HG03378 (cell line): ENCODE measurements around the gene ETV5.

Experiments used
- ATAC-seq: cut with Tn5 transposase; IDR thresholded peaks from one replicate; pipeline ENCODE4 v1.9.1; 2021; ENCODE audit warnings: mild to moderate bottlenecking, moderate library complexity; ENCODE audit not compliant: unreplicated experiment

Gene ETV5

DNA sequence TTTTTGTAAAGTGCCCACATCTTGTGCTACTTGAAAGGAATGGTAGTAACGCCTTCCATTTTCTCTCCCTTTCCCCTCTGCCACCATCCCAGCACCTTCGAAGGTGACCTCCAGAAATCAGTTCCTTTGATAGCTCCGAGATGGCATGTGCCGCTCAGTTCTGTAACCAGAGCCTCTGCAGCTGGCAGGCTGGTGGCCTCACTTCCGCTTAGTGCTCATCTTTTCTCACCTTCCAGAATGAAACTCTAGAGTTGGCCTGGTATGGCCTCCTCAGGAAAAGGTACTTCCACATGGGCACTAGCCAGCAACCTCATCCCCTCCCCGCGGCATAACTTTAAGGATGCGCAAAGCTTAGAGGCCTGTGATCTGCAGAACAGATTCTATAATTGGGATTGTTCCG, 38.8 kb downstream of the ETV5 start:
- ATAC-seq: no peak

DNA sequence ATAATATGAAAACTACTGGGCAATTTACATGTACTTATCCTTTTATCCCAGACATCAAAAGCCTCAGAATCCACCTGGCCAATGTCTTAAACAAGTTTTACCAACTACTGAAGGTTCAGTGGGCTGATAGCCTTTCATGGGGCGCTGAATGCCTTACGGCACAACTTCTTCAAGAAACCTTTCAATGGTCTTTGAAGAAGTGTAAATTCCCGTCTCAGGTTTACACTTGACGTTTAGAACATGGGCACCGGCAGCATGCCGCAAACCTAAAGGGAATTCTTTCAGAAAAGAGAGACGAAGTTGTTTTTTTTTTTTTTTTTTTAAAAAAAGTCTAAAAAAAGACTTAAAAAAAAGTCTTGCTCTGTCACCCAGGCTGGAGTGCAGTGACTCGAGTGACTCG, 39.7 kb downstream of the ETV5 start:
- no peak for ATAC-seq

DNA sequence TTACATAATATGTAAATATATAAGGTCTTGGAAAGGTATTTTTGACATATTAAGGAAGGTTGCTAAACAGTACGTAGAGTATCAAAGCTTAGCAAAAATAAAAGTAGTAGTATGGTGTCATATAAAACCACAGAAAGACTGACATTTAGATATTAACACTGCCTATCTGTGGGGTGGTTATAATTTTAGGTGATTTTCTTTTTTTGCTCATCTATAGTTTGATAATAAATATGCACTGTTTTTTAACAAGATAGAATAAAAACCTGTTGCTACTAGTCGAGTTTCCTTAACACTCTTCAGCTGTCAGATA, 40.7 kb downstream of the ETV5 start:
- peak; percentile 18 for ATAC-seq

DNA sequence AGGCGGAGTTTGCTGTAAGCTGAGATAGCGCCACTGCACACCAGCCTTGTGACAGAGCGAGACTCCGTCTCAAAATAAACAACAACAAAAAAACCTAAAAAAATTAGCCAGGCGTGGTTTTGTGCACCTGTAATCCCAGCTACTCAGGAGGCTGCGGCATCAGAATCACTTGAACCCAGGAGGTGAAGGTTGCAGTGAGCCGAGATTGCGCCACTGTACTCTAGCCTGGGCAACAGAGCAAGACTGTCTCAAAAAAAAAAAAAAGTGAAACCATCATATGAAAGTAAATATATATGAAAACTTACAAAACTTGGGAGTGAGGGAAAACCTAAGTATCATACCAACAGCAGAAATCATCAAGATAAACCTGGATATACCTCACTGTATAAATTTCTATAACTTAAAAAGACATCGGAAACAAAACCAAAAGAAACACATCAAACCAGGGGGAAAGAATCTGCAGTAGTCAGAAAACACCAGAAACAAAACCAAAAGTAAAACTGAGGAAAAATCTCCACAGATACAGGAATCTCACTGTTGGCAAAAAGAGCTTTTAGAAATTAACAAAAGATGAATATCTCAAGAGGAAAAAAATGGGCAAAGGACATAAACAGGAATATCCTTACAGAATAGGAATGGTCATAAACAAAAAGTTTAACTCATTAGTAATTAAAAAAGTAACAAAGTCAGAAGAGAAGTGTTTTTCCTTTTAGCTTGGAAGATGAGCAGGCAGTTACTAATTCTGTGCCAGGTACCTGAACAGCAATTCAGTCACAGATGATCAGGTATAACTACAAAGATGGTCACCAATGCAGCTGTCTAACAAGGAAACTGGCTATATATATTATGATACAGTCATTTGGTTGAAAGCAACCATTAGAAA, 41.3 kb downstream of the ETV5 start:
- peak; percentile 49 for ATAC-seq

DNA sequence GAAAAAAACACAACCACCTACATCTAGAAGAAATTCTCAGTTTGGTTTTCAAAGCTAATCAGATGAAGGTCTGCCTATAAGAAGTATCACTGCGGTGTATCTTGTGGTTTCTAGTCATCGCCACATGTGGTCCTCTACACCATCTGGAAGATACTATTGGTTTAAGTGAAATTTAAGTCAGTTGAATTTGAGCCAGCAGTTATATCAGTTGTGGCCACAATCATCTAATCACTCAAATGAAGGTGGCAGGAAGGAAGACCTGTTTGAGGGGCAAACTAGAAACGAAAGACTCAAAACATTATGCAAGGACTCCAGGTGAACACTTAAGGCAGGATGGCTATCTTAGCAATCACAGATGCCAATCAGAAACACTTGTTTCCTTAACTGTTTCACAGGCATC, 48.7 kb downstream of the ETV5 start:
- no peak for ATAC-seq

DNA sequence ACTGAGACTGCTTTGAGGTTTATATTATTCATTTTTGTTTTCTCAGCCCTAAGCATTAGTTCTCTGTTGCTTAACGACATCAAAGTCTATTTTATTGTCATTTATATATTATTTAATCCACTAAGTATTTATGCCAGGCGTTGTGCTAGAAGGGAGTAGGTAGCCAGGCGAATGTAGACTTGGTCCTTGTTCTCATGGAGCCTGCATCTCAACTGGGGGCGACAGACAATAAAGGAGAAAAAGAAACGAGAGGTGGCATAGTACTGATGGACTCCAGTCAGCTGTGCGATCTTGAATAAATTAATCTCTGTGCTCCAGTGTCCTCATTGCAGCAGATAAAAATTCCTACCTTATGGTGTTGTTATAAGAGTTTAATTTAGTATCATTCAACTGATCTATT, 49.7 kb downstream of the ETV5 start:
- ATAC-seq: no peak

DNA sequence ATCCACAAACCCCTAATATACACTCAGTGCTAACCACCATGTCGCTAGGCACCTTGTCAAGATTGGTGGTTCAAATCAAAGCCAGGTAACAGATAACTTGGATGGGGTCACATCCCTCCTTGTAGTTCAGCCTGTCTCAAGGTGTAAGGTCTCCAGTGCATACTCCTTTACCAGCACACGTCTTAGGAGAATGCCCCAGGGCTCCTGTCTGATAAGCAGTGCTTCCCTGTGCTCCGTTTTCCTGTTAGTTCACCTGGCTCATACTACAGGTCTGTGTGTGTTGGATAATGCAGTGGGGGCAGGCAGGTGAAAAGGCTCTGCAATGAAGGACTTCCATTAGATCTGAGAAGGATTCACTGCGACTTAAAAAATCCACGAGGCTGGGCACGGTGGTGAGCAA, 50.7 kb downstream of the ETV5 start:
- no peak for ATAC-seq

DNA sequence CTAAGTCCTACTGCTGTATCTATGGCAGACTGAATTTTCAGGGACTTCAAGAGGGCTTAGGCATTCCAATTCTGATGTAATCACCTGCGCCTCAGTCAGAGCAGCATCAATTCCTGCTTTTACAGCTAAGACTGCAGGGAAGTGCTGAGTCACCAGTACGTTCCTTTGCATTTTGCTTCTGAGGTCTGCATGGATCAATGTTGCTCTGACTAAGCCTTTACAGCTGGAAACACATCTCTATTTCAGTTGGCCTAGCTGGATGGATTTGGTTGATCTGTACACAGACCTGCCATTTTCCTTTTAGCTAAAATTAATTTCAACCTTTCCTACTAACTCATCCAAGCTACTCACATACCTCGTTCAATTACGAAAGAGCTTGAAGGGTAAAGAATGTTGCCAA, 51.3 kb downstream of the ETV5 start:
- no peak for ATAC-seq

DNA sequence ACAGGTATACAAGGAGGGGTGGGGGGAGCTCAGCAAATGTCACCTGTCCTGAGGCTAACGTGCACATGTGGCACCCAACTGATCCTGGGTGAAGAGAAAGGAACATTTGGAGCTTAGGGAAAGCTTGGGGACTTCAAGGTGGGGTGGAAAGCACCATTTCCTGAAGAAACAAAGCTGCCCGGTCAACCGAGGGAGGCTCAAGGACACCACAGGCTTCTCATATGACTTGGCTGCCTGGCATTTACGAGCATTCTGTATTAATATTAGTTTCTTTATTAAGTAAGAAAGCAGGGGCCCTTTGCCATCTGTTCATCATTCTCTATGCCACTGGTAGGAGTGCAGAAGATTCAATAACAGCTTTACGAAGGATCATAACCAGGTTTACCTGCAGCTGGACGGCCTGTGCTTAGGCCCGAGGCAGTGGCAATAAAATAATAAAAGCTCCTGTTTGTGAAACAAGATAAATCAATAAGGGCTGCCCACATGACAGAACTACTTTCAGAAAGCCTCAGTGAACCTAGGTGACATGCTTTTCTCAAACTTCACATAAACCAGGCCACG, 54.0 kb downstream of the ETV5 start:
- ATAC-seq: no peak

DNA sequence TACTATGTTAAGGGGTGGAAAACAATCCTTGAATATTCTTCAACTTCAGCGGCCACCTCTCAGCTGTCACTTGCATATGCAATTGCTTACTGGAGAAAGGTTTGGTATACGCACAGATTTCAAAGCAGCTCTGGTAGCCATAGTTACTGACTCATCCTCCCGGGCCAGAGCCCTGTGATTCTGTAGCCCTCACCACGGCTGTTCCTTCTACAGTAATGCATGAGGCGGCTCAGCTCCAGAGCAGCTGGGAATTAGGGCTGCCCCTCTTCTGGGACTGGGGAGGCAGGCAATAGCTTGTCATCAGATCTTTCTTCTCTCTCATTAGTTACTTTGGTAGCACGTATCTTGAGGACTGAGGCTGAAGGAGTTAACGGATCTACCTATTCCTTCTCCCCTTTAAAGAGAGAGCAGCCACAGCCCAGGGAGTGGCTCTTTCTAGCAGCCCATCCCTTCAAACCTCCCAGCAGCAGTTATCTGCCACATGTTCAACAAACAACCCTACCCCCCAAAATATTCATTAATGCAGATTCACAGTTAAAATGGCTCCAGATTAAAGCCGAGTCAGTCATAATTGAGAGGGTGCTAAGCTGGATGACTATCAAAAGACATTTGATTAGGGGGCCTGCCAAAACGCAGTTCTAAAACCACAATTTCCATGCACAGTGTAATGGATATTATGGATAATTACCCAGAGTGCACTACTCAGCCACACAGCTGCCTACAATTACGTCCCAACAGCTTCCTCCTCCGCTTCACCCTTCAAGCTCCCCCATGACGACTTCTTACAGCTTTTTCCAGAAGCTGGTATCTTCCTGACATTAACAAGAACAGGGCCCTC, 54.7 kb downstream of the ETV5 start:
- no peak for ATAC-seq

DNA sequence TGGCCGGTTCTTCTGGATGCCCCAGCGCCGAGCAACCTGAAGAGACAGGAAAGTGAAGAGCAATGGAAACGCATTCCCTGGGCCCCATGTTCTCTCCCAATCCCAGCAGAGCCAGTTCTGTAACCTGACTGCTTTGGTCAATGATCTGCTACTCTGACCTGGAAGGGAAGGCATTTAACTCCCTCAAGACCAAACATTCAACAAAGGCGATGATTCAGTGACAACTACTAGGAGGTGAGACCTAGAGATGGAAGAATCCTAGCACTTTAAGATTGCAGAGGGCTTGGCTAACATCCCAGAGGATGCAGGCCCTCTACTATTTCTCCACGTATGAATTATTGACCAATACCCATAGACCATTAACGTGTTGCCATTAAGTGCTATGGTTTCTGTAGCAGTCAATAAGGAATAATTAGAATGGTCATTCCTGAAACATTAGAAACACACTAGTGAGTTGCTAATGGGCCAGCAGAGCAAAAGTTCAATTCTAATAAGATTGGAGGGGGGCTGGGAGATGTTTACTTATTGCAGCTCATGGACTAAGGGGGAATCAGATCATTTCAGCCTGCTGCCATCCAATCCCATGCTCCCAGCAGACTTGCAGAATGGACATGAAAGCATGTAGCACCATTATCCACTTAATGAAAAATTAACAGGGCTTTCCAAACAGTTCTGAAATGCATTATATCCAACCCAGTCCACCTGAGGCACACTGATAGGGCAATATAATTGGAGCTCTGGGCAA, 56.6 kb downstream of the ETV5 start:
- no peak for ATAC-seq

DNA sequence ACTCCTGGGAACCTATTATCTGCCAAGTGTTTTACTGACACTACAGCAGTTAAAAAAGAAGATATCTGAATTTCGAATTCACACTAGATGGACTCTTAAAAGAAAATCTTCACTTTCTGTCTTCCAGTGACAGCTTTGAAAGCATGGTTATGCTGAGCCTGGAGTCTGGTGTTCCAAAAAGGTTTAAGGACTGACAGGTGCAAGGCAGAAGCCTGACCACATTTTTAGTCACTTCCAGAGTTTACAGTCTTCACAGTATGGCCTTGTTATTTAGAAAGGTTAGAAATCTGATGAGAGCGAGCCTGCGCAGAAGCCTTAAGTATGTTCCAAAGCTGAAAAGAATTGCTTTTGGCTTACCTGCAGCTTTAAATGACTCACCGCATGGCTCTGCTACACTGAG, 59.9 kb downstream of the ETV5 start:
- ATAC-seq: no peak

DNA sequence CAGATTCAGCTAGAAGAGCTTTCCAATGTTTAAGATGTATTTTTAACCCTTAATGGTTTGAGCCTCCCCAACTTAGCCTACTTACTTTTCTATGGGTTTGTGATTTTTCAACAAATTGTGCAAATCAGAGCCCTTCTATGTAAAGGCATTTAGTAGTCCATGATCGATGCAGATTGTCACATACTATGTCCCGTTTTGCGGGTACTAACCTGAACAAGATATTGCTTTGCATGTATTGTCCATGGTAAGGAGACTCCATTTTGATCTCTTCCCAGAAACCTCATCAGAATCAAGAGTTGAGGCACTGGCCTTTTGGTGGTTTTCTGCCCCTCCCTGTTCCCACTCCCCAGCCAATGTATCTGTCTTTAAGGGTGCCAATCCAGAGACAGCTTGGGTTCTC, 60.8 kb downstream of the ETV5 start:
- ATAC-seq: no peak

DNA sequence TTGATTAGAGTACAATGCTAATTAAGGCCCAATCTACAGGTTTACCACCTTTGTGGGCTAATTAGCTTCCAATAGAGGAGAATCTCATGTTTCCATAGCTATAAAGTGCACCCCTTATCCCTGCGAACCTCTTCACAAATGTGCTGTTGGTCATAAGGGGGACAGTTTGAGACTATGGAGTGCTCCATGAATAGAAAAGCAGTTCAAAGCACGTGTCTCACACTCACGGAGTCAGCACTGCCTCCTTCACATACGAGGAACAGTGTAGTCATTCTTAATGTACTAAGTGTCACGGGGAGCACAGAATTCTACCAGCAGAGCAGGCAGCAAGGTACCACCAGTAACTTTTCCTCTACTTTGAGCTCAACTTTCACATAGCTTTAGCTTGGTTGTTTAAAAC, 62.1 kb downstream of the ETV5 start:
- no peak for ATAC-seq

DNA sequence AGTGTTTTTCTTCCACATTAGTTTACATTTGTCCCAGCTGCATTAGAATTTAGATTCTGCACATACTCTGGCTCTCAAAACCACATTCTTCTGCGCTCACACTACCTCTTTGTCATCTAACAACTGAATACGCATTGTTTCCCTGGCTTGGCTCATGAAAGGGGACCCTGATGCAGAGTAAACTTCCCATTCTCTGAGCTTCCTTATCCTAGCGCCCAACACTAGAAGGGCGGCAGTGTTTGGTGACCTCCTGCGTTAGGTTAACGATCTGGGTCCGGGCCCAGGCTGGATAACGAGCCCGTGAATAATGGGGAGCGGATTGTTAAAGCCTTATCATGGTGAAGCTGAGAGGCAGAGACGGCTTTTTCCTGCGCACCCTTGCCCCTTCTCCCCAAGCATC, 63.9 kb downstream of the ETV5 start:
- ATAC-seq: no peak

DNA sequence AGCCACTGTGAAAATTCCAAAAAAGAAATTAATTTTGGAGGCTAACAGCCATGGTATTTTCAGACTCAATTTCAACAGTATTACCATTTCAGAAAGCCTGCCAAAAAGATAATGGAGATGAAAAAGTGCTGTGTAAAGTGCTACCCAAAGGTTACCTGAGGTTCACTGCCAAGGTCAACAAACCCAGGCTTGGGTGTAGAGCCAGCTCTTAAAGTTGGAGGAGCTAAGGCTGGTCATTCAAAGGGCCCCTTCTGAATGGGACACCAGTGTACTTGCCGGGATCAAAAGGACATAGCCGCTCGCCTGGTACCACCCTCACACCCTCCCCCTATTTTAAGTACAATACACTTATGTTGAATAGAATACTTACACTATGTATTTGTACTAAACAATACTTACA, 64.5 kb downstream of the ETV5 start:
- ATAC-seq: no peak

DNA sequence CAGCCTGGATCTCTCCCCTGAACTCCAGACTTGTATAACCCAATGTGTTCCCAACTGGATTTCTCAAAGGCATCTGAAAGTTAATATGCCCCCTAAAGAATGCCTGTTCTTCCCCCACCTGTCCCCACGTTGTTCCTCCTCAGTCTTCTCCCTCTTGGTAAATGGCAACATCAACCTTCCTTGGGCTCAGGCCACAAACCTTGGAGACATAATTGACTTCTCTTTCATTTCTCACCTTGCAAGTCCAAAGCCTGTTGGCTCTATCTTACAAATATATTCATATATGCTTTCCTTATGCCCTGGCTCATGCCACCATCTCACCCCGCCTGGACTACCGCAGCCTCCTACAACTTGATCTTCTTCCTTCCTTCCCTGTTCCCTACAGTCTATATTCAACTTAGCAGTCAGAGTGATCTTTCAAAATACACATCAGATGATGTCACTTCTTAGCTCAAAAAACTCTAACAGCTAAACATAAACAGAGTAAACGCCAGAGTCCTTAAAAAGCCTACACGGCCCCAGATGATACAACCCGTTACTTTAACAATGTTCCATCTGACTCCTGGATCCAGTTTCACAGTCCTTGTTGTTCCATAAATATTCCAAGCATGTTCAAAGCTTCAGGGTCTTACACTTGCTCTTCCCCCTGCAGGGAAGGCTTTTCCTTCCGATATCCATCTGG, 66.2 kb downstream of the ETV5 start:
- ATAC-seq: no peak

DNA sequence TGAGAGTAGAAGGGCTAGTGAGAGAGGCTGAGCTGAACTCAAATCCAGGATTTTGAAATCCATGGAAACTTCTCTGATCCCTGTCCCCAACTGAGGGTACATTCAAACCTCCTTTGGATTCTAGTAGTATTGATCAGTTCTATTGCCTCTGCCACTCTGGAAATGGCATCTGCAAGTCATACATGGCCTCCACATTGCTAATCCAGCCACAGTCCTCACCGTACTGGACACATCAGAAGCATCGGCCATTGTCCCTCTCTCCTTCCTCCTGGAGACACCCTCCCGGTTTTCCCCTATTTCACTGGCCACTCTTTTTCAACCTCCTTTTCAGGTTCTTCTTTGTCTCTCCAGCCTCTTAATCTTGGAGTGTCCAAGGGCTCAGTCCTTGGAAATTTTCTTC, 66.9 kb downstream of the ETV5 start:
- ATAC-seq: no peak

DNA sequence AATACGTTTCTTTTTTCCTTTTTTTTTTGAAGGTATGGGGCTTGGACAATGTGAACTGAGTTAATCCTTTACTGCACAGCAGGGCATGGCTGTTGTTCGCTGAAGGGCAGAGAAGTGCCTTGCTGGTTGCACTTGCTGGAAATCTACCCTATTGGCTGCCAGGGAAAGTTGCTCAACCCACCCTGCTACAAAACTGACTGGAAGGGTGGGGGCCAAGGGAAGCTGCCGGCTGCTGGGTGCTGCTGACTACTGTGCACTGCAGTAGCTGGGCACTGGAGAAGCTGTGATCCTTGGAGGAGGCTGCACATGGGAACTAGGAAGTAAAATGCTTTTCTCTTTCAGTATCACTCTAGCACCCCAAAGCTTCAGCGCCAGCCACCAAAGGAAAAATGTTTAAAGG, 70.5 kb downstream of the ETV5 start:
- ATAC-seq: no peak

DNA sequence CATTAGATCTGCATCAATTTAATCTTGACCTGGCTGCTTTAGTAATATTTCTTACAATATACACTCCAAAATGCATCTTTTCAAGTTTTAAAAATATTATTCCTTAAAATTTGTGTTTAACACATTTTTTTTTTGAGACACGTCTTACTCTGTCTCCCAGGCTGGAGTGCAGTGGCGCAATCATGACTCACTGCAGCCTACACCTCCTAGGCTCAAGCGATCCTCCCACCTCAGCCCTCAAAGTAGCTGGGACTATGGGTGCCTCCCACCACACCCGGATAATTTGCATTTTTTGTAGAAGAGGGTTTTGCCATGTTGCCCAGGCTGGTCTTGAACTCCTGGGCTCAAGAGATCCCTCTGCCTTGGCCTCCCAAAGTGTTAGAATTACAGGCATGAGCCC, 73.6 kb downstream of the ETV5 start:
- no peak for ATAC-seq

DNA sequence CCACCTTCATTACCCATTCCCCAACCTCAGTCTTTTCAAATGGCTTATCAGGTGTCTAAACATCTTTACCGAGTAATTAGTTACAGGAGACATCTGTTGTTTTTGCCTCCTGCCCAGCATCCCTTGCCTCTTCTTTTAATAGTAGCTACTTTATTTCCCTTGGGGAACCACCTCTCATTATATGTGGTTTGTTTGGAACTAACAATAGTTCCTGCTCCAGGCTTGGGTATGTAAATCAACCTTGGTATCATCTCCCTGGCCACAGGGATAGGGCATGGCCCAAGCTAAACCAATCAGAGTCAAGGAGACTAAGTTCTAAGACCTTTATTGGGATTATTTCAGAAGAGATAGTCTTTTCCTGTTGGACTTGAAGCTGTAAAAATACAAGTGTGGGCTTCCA, 76.6 kb downstream of the ETV5 start:
- ATAC-seq: no peak
